Measurements from ENCODE around the gene ZNF274.
A peak's percentile ranks its signal among the peaks of the same experiment; 100 is the strongest.
"Not testable (repeated sequence)": the region's sequence is repeated elsewhere in the genome, so short reads cannot be mapped to it uniquely, and the experiment has no call there.

Gene ZNF274

GRCh38 chr19:58212336-58213074 is 29.6 kb downstream of the ZNF274 start:
- DNase-seq (ENCODE audit: low read depth) = no peak

GRCh38 chr19:58213075-58213369 is 30.2 kb downstream of the ZNF274 start:
- DNase-seq (ENCODE audit: low read depth) = no peak

GRCh38 chr19:58217069-58217481 is 34.2 kb downstream of the ZNF274 start:
- DNase-seq (ENCODE audit: low read depth) = no peak

DNA sequence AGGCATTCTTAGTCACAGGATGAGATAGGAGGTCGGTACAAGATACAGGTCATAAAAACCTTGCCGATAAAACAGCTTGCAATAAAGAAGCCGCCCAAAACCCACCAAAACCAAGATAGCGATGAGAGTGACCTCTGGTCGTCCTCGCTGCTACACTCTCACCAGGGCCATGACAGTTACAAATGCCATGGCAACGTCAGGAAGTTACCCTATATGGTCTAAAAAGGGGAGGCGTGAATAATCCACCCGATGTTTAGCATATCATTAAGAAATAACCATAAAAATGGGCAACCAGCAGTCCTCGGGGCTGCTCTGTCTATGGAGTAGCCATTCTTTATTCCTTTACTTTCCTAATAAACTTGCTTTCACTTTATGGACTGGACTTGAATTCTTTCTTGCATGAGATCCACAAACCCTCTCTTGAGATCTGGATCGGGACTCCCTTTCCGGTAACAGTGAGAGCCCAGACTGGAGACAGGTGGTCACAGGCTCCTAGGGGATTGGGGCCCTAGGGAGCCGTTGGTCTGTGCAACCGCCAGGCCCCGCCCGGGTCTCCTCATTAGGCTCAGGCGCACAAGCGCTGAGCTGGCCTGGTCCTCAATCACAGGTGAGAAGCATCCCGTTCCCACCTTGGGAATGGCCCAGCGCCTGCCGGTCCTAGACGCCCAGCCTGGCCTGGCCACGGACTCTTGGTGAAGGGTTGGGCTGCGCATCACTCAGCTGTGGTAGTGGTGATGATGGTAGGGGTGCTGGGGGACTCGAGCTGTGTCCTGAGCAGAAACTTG is 34.9 kb downstream of the ZNF274 start:
- DNase-seq (ENCODE audit: low read depth) = no peak

GRCh38 chr19:58218899-58219298 is 36.0 kb downstream of the ZNF274 start:
- peak; percentile 12 for DNase-seq (ENCODE audit: low read depth)

- DNase-seq (ENCODE audit: low read depth) = no peak
These were observed 45.2 kb downstream of the ZNF274 start for GRCh38 chr19:58227964-58228584.

GRCh38 chr19:58228585-58229254 is 45.9 kb downstream of the ZNF274 start, which contains the start of gene ZNF544:
Gene ZNF544 (plus strand): TSS chr19:58228914. CDS start chr19:58244024, 15,110 bp downstream.
- peak; percentile 28 for DNase-seq (ENCODE audit: low read depth)

GRCh38 chr19:58229255-58229639 is 46.4 kb downstream of the ZNF274 start:
- DNase-seq (ENCODE audit: low read depth) = no peak

DNA sequence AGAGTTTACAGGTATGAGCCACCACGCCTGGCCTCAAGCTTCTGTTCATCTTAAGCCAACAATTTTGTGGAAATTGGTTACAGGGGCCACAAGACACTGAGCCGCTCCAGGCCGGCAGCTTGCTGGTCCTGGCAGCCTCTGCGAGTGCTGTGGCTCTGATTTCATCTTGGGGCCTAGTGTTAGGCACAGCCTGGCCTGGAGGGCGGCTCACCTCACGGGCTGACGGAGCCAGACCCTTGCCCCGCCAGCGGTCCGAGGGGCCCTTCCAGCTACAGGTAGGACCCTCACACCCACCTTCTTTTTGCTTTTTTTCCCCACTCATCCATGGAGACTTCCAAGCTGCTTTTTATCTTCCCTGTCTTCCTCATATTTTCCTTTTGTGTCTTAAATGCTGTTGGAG is 54.5 kb downstream of the ZNF274 start:
- no peak for DNase-seq (ENCODE audit: low read depth)

- no peak for DNase-seq (ENCODE audit: low read depth)
These were observed 60.5 kb downstream of the ZNF274 start for GRCh38 chr19:58243351-58243750.

GRCh38 chr19:58248886-58249285 is 66.0 kb downstream of the ZNF274 start:
- DNase-seq (ENCODE audit: low read depth) = no peak

GRCh38 chr19:58252102-58252685 is 69.3 kb downstream of the ZNF274 start:
- DNase-seq (ENCODE audit: low read depth) = no peak

DNA sequence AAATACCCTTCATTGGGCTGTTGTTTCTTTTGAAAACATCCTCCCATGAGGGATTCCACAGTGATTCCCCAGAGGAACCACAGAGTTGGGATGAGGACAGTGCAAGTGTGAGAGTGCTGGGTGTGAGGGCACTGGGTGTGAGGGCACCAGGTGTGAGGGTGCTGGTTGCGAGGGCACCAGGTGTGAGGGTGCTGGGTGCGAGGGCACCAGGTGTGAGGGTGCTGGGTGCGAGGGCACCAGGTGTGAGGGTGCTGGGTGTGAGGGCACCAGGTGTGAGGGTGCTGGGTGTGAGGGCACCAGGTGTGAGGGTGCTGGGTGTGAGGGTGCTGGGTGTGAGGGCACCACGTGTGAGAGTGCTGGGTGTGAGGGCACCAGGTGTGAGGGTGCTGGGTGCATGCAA is 75.4 kb downstream of the ZNF274 start:
- not testable (repeated sequence) for DNase-seq (ENCODE audit: low read depth)

DNA sequence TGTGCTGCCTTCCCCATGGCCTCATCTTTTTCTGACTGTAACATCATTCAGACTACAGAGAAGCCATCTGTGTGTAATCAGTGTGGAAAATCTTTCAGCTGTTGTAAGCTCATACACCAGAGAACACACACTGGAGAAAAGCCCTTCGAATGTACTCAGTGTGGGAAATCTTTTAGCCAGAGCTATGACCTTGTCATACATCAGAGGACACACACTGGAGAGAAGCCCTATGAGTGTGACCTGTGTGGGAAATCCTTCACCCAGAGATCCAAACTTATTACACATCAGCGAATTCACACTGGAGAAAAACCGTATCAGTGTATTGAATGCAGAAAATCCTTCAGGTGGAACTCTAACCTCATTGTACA is 78.7 kb downstream of the ZNF274 start:
- DNase-seq (ENCODE audit: low read depth) = no peak

- DNase-seq (ENCODE audit: low read depth) = no peak
These were observed 79.4 kb downstream of the ZNF274 start for GRCh38 chr19:58261968-58262921.

DNA sequence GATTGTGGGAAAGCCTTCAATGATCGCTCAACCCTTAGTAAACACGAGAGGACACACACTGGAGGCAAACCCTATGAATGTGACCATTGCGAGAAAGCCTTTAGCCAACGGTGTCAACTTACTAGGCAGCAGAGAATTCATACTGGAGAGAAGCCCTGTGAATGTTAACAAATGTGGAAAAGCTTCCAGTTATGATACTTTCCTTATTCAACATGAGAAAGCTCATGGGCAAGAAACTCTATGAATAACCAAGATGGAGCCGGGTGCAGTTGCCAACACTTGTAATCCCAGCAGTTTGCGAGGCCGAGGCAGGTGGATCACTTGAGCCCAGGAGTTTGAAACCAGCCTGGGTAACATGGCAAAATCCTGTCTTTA is 80.0 kb downstream of the ZNF274 start:
- DNase-seq (ENCODE audit: low read depth) = no peak
